ENCODE measurements around the gene VPS13D. TPM values are rescaled to one million over a fixed set of nuclear protein-coding genes. Genes with fewer than 3 reads are reported as not detected.

The VPS13D gene
- total RNA-seq, 2 donors from 2014 or later = 54.0 to 63.3 TPM

DNA sequence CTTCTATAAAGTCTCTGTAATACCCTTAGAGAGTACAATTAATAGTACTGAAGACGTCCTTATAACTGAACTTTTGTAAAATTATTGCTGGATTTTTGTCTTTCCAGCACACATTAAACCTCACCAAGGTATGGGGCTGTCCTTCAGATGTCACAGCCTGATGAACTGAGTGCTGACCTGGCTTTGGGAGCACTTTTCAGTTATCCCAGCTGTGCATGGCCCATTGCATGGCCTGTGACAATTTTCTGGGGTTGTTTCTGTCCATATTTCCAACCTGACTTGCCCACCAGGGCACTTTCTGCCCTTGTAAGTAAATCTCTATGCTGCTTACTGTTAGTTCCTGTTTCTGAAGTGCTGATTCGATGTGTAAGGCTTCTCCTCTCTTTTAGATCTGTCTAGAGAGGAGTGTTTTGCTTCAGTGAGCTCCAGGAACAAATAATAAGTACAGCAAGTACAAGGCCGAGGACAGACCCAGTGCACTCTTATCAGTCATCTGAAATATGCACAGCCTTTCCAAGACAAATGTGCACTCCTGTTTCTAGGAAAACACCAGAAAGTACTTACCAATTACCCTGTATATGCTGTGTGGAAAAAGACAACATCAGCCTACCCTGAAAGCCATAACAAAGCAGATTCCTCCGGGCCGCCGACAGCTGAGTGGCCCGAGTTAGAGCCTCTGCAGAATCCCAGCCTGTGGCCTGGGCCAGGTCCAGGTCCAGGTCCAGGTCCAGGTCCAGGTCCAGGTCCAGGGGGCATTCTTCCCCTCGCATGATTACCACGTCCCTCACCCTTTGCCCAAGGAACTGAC is 266.5 kb downstream of the VPS13D start:
- no peaks in the 10 kb centered on the region for H3K9me3 ChIP-seq
- intact Hi-C loops (cut with DNase I) = no loop called here
- H3K27me3 ChIP-seq = no peaks in the 10 kb centered on the region
- peak overlapping the region; percentile 62 to 82 (median 74) for H3K27ac ChIP-seq
- no peaks in the 10 kb centered on the region for H3K36me3 ChIP-seq (replicated peaks in 1 of 2; ENCODE audit: insufficient read depth in 1 of 2, low read depth in 2 of 2)
- H3K4me1 ChIP-seq = peaks cover 34% of the 10 kb centered on the region
- ATAC-seq (peak; percentile 83), DNase-seq (peak; percentile 43 to 68 (median 58))
- no peak overlapping the region for H3K4me3 ChIP-seq
- WGBS, 2 donors = 27 to 29% methylated on average over 9 of the region's 9 CpGs
- TF ChIP-seq, protein P1, sequence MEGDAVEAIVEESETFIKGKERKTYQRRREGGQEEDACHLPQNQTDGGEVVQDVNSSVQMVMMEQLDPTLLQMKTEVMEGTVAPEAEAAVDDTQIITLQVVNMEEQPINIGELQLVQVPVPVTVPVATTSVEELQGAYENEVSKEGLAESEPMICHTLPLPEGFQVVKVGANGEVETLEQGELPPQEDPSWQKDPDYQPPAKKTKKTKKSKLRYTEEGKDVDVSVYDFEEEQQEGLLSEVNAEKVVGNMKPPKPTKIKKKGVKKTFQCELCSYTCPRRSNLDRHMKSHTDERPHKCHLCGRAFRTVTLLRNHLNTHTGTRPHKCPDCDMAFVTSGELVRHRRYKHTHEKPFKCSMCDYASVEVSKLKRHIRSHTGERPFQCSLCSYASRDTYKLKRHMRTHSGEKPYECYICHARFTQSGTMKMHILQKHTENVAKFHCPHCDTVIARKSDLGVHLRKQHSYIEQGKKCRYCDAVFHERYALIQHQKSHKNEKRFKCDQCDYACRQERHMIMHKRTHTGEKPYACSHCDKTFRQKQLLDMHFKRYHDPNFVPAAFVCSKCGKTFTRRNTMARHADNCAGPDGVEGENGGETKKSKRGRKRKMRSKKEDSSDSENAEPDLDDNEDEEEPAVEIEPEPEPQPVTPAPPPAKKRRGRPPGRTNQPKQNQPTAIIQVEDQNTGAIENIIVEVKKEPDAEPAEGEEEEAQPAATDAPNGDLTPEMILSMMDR (IDR thresholded peaks at IDR 0.05) = no peak
- TF ChIP-seq POLR2A (IDR thresholded peaks at IDR 0.05) = peak in 1 of 3 donors; percentile 36

DNA sequence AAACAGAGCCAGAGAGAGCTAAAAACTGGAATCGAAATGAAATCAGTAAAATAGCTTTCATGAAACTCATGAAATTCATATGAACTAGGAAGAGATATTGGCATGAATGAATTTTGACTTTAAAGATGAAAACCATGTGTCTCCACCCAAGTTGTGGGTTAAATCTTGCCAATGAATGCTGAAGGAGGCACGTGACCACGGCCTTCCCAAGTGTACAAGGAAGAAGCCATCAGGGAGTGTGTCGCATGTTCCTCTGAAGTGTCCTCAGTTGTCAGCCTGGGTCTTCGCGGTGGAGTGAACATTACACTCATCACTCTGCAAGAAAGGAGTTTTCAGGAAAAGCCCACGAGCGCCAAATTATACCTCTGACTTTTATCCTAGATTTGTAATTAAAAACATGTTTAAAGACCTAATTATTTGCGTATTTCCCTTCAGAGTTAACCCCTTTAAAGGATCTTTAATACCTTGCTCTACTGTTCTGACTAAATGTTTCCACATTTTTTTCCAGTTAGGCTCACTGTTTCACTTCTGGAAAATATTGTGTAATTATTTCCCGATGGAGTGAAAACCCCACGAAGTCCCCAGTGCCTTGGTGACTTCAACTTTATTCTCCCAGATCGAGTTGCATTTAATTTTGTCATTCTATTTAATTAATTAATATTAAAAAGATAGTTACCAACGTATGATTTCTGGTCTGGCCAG is 269.9 kb downstream of the VPS13D start:
- peaks cover 29% of the 10 kb centered on the region for H3K4me1 ChIP-seq
- H3K27me3 ChIP-seq = no peaks in the 10 kb centered on the region
- no peak overlapping the region for H3K4me3 ChIP-seq
- H3K9me3 ChIP-seq = no peaks in the 10 kb centered on the region
- H3K36me3 ChIP-seq (replicated peaks in 1 of 2; ENCODE audit: insufficient read depth in 1 of 2, low read depth in 2 of 2) = no peaks in the 10 kb centered on the region
- no peak for TF ChIP-seq POLR2A (IDR thresholded peaks at IDR 0.05)
- TF ChIP-seq, protein P1 (IDR thresholded peaks at IDR 0.05) = no peak
- H3K27ac ChIP-seq = no peak overlapping the region
- no peak for DNase-seq
- WGBS, 2 donors = 82 to 83% methylated on average over 13 of the region's 13 CpGs
- intact Hi-C loops (cut with DNase I) = no loop called here
- no peak for ATAC-seq

DNA sequence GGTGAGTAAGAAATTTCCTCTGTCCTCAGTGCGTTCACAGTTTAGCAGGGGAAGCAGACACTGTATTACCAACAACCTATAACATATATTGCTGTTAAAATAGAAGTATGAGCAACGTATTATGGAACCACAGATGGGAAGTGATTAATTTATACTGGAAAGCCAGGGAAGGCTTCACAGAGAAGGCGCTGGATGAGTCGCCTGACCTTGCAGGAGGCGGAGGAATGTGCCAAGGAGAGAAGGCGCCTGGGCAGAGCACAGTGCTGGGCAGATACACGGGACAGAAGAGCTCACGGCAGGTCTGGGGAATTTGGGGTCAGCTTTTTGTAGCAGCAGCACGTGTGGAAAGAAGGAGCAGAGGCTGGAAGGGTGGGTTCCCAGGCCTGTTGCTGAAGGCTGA is 271.8 kb downstream of the VPS13D start:
- peaks cover 10% of the 10 kb centered on the region for H3K4me1 ChIP-seq
- DNase-seq (peak in 1 of 4 donors; percentile 30), ATAC-seq (no peak)
- no peak overlapping the region for H3K27ac ChIP-seq
- intact Hi-C loops (cut with DNase I) = no loop called here
- TF ChIP-seq, protein P1 (IDR thresholded peaks at IDR 0.05) = no peak
- TF ChIP-seq POLR2A (IDR thresholded peaks at IDR 0.05) = no peak
- 77 to 80% methylated on average over 9 of the region's 9 CpGs for WGBS, 2 donors
- no peaks in the 10 kb centered on the region for H3K9me3 ChIP-seq
- no peaks in the 10 kb centered on the region for H3K27me3 ChIP-seq
- H3K36me3 ChIP-seq (replicated peaks in 1 of 2; ENCODE audit: insufficient read depth in 1 of 2, low read depth in 2 of 2) = peaks cover 0 to under 1% of the 10 kb centered on the region in 2 donors
- no peak overlapping the region for H3K4me3 ChIP-seq

DNA sequence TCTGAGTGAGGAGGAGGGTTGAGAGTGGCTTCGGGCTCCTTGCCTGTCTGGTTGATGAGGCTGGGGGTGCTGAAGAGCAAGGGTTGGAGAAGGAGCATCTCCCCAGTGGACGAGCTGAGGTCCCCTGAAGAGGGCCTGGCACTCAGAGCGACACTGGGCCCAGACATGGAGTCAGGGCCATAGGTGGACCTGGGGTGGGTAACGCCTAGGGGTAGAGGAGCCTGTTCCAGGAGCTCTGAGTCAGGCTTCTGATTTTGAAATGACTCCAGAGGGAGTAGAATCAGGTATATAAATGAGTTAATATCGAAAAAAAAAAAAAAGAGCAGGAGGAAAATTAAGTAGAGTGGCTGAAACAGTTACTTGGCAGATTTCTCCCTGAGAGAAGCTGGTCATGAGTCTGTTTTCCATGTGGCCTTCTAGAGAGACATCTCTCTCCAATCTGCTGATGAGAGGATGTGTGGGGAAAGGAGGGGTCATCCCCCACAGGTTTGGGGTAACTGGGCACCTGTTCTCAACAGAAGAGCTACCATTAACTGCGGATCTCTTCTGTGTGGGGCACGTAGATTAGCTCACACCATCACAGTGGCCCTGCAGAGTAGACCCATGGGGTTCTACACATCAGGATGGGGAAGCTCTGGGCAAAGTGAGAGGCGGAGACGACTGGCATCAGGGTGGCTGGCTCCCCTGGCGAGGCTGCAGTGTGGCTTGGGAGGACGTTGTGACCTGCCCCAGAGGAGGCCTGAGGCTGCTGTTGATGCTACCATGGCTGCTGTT is 272.7 kb downstream of the VPS13D start:
- Histone ChIP-seq H3K36me3 (replicated peaks in 1 of 2; ENCODE audit: insufficient read depth in 1 of 2, low read depth in 2 of 2) (peaks cover 0 to 4% of the 10 kb centered on the region in 2 donors), H3K4me1 (peaks cover 2% of the 10 kb centered on the region), H3K9me3 (no peaks in the 10 kb centered on the region), H3K27ac (no peak overlapping the region), H3K27me3 (no peaks in the 10 kb centered on the region), H3K4me3 (no peak overlapping the region)
- 82 to 89% methylated on average over 10 to 11 of the region's 11 CpGs for WGBS, 2 donors
- no peak for DNase-seq
- TF ChIP-seq POLR2A (IDR thresholded peaks at IDR 0.05) = no peak
- TF ChIP-seq, protein P1 (IDR thresholded peaks at IDR 0.05) = no peak
- ATAC-seq = no peak
- intact Hi-C loops (cut with DNase I) = no loop called here

Measured in body of pancreas (tissue), 4 donors.